H1 (cell line): ENCODE results near the gene LTBP1. TPM values are rescaled to one million over a fixed set of nuclear protein-coding genes. Genes with fewer than 3 reads are reported as not detected.

ENCODE experiments used
- EGR1 ChIP-seq: IDR thresholded peaks from 2 replicates; pipeline ENCODE4 v1.6.1; 2011; ENCODE audit warnings: low read depth, low read length, borderline replicate concordance
- HDAC2 ChIP-seq, 2 experiments: fragments of 300-600 bp in 1 of 2; sonication (generic) in 1 of 2; IDR thresholded peaks; 2 replicates each; pipeline ENCODE4 v1.6.1; 2011 to 2012; ENCODE audit warnings: low read depth in 2 of 2, low read length in 2 of 2, mild to moderate bottlenecking in 2 of 2, moderate library complexity in 2 of 2, borderline replicate concordance in 1 of 2, inconsistent platforms in 1 of 2
- HDAC6 ChIP-seq: IDR thresholded peaks from one replicate; pipeline ENCODE4 v1.7.1; 2012; ENCODE audit warnings: low read depth, mild to moderate bottlenecking, inconsistent platforms, low read length, moderate library complexity
- MAX ChIP-seq: IDR thresholded peaks from 2 replicates; pipeline ENCODE4 v1.6.1; 2012; ENCODE audit warnings: inconsistent platforms
- NRF1 ChIP-seq: IDR thresholded peaks from 2 replicates; pipeline ENCODE4 v1.6.1; 2011; ENCODE audit warnings: mild to moderate bottlenecking, low read depth, low read length, improper control_type of control experiment
- PHF8 ChIP-seq: fragments of 200-600 bp; sonication (generic); conservative IDR thresholded peaks from 2 replicates; pipeline ENCODE4 v1.7.1; 2012; ENCODE audit warnings: low read depth, mild to moderate bottlenecking, inconsistent platforms, low read length, moderate library complexity
- POLR2AphosphoS5 ChIP-seq: IDR thresholded peaks from 2 replicates; pipeline ENCODE4 v1.6.1; 2011; ENCODE audit warnings: low read depth, low read length
- SP2 ChIP-seq: IDR thresholded peaks from 2 replicates; pipeline ENCODE4 v1.6.1; 2012; ENCODE audit warnings: mild to moderate bottlenecking, low read length, inconsistent platforms
- polyA plus RNA-seq, 7 experiments: library from polyadenylated mRNA; depleted of rRNA in 3 of 7; stranded (reverse) in 5 of 7; unstranded in 2 of 7; fragments of >200 nt in 5 of 7; fragments of 200-250 nt in 2 of 7; gene quantifications; 1 replicate in 5 of 7; 2 replicates in 1 of 7; 4 replicates in 1 of 7; pipeline versions ENCODE4 v1.2.1 to v1.2.3, GENCODE V29; 2011 to 2013; ENCODE audit warnings: missing spikeins in 2 of 7, mixed read lengths in 2 of 7
- total RNA-seq: library from RNA; stranded (reverse); fragmentation: NEBNext Ultra II Directional; extraction: Animal tissue kit (Norgen Biotek cat#: 25700); gene quantifications from 2 replicates; pipeline ENCODE4 v1.2.1, GENCODE V29; 2021

Gene LTBP1
- total and polyA plus RNA-seq, 2 of the 8 experiments (the other 6 are each of a cell fraction or from before 2014, with no cell fraction given) = 15.4 to 24.7 TPM

GRCh38 chr2:33229646-33230045, 282.9 kb downstream of the LTBP1 start (continued):
- TF ChIP-seq HDAC2 (IDR thresholded peaks at IDR 0.05; ENCODE audit: borderline replicate concordance in 1 of 2, low read depth in 2 of 2, low read length in 2 of 2) (no peak), POLR2AphosphoS5 (no peak), PHF8 (no peak), NRF1 (no peak), EGR1 (no peak), MAX (no peak), HDAC6 (no peak), SP2 (no peak)
